Lower lobe of right lung (tissue), 2 donors: ENCODE data around the gene PSG7. TPM values are rescaled to one million over a fixed set of nuclear protein-coding genes. Genes with fewer than 3 reads are reported as not detected.
"Not testable (repeated sequence)": the region's sequence is repeated elsewhere in the genome, so short reads cannot be mapped to it uniquely, and the experiment has no call there.

Experiments
- ATAC-seq, 2 donors: fragments of 200-7000 bp; cut with Tn5 transposase; one replicate each; pipeline ENCODE4 v1.9.1; 2020 to 2022; ENCODE audit warnings: mild to moderate bottlenecking in 2 of 2, moderate library complexity in 2 of 2
- DNase-seq: peaks from one replicate; pipeline ENCODE4 v3.0.0-alpha.2; 2020
- H3K27ac ChIP-seq: fragments of 200-600 bp; one replicate; pipeline ENCODE4 v1.8.0; 2022
- H3K27me3 ChIP-seq: fragments of 200-600 bp; one replicate; pipeline ENCODE4 v1.8.0; 2022; ENCODE audit warnings: low read depth
- H3K36me3 ChIP-seq: fragments of 200-600 bp; one replicate; pipeline ENCODE4 v1.8.0; 2022; ENCODE audit warnings: mild to moderate bottlenecking
- H3K4me1 ChIP-seq: fragments of 200-600 bp; one replicate; pipeline ENCODE4 v1.8.0; 2022
- H3K4me3 ChIP-seq: fragments of 200-600 bp; one replicate; pipeline ENCODE4 v1.8.0; 2022; ENCODE audit warnings: mild to moderate bottlenecking
- H3K9me3 ChIP-seq: fragments of 200-600 bp; one replicate; pipeline ENCODE4 v1.8.0; 2022
- CTCF ChIP-seq: fragments of 200-600 bp; IDR thresholded peaks from one replicate; pipeline ENCODE4 v1.8.0; 2022; ENCODE audit warnings: antibody characterized with exemption, mild to moderate bottlenecking
- intact Hi-C: fragments of 100-400 bp; cut with DNase I; formaldehyde crosslinking; loops from one replicate; pipeline ENCODE4 v1.11.0; 2022
- long read RNA-seq: library from polyadenylated mRNA; unstranded; transcript quantifications from one replicate; pipeline ENCODE4 v2.0.0, GENCODE V29; 2021
- total RNA-seq: library from RNA; stranded (reverse); fragmentation: NEBNext Ultra II Directional; extraction: Animal tissue kit (Norgen Biotek cat#: 25700); gene quantifications from one replicate; pipeline ENCODE4 v1.2.1, GENCODE V29; 2021
- donor health status: DM: no; HTN: yes; CAD: no; lungs with severe emphysema.

PSG7 gene
- not detected for total RNA-seq
- long read RNA-seq: 0 reads

GRCh38 chr19:42937107-42937506, at the start of gene PSG7:
Gene PSG7 (minus strand): TSS chr19:42937207. CDS start chr19:42937076, 131 bp downstream.
- DNase-seq, H3K9me3 ChIP-seq, H3K4me3 ChIP-seq, H3K36me3 ChIP-seq, ATAC-seq, H3K27me3 ChIP-seq, H3K27ac ChIP-seq, intact Hi-C loops, H3K4me1 ChIP-seq: not testable (repeated sequence)

- no peaks in the 10 kb centered on the region for H3K36me3 ChIP-seq
- no peaks in the 10 kb centered on the region for H3K9me3 ChIP-seq
- H3K4me3 ChIP-seq: no peak overlapping the region
- H3K4me1 ChIP-seq: no peaks in the 10 kb centered on the region
- ATAC-seq (no peak), DNase-seq (no peak)
- intact Hi-C loops: no loop called here
- no peak for TF ChIP-seq CTCF
- no peak overlapping the region for H3K27ac ChIP-seq
- H3K27me3 ChIP-seq: no peaks in the 10 kb centered on the region
Measured at GRCh38 chr19:42985588-42985987, 48.6 kb upstream of the PSG7 start.

DNA sequence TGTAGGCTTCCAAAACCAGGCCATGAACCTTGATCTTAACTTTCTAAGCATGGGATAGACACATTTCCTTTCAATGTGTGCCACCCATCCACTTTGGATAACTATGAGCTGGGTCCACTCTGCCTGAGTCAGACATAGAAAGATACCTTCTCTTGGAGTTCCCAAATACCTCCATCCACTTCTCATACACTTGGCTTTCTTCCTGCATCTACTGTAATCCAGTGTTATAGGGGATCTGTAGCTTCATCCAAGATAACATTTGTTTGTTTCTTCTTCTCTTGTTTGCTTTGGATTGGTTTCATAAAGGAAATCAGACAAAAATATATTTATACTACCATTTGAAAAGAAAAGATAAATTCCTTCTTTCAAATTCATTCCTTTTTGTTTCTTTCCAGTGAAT, 45.1 kb upstream of the PSG7 start:
- DNase-seq, ATAC-seq, H3K9me3 ChIP-seq, H3K4me3 ChIP-seq, H3K4me1 ChIP-seq, H3K27ac ChIP-seq, H3K36me3 ChIP-seq, H3K27me3 ChIP-seq, intact Hi-C loops: not testable (repeated sequence)

- DNase-seq, H3K9me3 ChIP-seq, H3K27ac ChIP-seq, H3K4me1 ChIP-seq, intact Hi-C loops, H3K36me3 ChIP-seq, H3K4me3 ChIP-seq, ATAC-seq, H3K27me3 ChIP-seq: not testable (repeated sequence)
Measured at GRCh38 chr19:42971451-42971850, 34.4 kb upstream of the PSG7 start.

GRCh38 chr19:42965176-42965575, 28.2 kb upstream of the PSG7 start:
- H3K4me1 ChIP-seq: no peaks in the 10 kb centered on the region
- DNase-seq (no peak), ATAC-seq (no peak)
- H3K9me3 ChIP-seq: no peaks in the 10 kb centered on the region
- no peaks in the 10 kb centered on the region for H3K36me3 ChIP-seq
- no peak for TF ChIP-seq CTCF
- no peaks in the 10 kb centered on the region for H3K27me3 ChIP-seq
- no peak overlapping the region for H3K27ac ChIP-seq
- intact Hi-C loops: no loop called here
- no peak overlapping the region for H3K4me3 ChIP-seq

- Histone ChIP-seq H3K4me1 (no peaks in the 10 kb centered on the region), H3K36me3 (no peaks in the 10 kb centered on the region), H3K9me3 (no peaks in the 10 kb centered on the region), H3K4me3 (no peak overlapping the region), H3K27ac (no peak overlapping the region), H3K27me3 (no peaks in the 10 kb centered on the region)
- ATAC-seq: no peak
- no peak for DNase-seq
- TF ChIP-seq CTCF: no peak
- intact Hi-C loops: no loop called here
Measured at GRCh38 chr19:42961119-42961518, 24.1 kb upstream of the PSG7 start.

GRCh38 chr19:42952126-42952525, 15.1 kb upstream of the PSG7 start:
- H3K36me3 ChIP-seq, H3K4me1 ChIP-seq, DNase-seq, intact Hi-C loops, H3K27me3 ChIP-seq, H3K4me3 ChIP-seq, H3K27ac ChIP-seq, ATAC-seq, H3K9me3 ChIP-seq: not testable (repeated sequence)

DNA sequence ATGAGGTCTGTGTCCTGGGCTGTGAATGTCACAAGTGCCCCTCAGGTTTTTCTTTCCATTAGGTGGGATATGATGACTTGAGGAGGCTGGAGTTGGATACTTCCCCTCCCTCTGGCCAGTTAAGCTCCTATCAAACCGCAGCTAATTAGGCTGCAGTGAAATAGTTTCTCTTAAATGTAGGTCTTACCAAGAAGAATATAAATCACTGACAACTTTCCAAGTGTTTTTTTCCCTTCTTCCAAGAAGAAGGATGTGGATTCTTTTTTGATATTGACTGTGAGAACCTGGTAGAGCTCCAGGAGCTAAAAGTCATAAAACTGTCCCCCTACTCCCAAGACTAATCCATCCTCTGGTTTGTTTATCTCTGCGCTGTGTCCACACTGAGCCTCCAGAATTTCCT, 14.5 kb upstream of the PSG7 start:
- H3K27me3 ChIP-seq, intact Hi-C loops, H3K27ac ChIP-seq, H3K4me1 ChIP-seq, H3K4me3 ChIP-seq, DNase-seq, ATAC-seq, H3K36me3 ChIP-seq, H3K9me3 ChIP-seq: not testable (repeated sequence)
